ENCODE measurements around the gene TLCD4.
"Not testable (repeated sequence)": the region's sequence is repeated elsewhere in the genome, so short reads cannot be mapped to it uniquely, and the experiment has no call there.

The TLCD4 gene, protein sequence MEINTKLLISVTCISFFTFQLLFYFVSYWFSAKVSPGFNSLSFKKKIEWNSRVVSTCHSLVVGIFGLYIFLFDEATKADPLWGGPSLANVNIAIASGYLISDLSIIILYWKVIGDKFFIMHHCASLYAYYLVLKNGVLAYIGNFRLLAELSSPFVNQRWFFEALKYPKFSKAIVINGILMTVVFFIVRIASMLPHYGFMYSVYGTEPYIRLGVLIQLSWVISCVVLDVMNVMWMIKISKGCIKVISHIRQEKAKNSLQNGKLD
- total RNA-seq = 0.26 to 1.5 reads per million in 2 experiments

DNA sequence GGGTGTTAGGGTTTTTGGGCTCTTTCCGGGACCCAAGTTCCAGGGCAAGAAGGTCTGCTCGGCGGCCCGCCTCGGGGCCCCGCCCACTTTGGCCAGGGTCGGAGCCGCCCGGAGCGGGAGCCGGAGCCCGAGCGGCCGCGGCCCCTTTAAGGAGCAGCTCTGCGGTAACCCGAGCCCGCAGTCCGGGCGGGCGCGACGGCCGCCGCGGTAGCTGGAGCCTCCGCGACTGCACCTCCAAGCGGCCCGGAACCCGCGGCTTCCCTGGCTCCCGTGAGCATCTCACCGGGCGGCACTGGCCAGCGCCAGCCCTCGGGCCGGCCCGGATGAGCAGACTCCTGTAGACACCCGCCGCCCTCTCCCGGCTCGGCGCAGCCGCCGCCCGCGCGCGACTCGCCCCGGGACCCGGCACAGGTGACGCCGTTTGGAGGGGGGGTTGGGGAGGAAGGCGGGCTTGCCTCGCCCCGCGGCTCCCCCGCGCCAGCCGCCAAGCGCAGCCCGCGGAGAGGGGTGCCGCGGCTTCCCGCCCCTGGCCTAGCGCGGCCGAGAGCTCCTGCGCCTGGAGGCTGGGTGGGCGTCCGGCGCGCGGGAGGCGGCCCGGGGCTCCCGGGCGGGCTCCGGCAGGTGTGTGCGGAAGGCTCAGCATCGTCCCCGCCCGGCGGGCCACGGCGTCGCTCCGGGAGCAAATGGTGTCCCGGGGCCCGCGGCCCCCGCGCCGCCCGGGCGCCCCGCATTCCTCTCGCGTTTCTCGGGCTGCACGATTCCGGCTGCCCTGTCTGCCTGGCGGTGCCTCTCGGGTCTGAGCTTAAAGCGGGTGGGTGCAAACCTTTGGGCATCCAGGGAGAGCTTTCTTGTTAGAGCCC is at the start of gene TLCD4:
Gene TLCD4, plus strand, starts transcription at position 149 of the 860 bp plus-strand sequence. CDS start 26,547 bp downstream, outside the sequence.
- peak; percentile 13 for DNase-seq (ENCODE audit: low read depth)

DNA sequence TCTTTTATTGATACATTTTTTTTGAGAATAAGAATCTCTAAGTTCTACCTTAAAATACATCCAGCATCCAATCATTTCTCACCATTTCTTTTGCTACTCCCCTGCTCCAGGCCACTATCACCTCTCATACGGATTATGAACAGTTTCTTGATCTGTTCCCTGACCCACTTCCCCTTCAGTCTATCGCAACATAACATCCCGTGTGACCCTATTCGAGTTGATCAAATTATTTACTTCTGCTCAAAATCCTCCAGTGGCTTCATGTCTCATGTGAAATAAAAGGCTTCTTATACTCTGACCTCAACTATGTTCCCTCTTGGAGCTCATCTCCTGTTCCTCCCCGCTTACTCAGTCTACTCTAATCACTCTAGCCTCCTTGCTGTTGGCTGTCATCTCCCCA is 49.6 kb upstream of the TLCD4 start:
- DNase-seq (ENCODE audit: low read depth) = no peak

DNA sequence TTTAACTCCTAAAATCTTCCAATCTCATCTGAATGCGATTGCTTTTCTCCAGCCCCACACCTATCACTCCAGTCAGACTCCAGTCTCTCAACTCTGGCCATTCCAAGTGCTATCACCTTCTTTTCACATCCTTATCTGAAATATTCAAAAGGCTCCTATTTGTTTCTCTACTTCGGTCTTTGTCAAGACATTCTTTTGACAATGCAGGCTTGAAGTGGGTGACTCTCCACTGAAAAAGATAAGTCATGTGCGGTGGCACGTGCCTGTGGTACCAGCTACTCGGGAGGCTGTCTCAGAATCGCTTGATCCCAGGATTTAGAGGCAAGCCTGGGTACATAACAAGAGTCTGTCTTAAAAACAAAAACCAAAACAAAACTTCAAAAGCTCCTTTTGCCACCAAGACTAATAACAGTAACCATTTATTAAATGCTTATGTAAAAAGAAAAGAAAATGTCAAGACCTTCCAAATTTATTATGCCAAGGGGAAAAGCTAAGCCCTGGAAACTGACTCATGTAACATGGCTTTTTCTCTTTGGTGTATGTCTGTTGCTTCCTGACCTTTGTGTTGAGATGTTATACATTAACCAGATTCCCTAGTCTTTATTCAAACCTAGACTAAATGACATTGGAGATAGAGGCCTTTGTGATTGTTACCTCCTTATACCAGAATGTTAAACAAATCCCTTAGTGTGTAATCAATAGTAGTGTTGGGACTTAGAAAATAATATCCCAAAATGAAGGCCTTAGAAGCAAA is 48.0 kb upstream of the TLCD4 start:
- no peak for DNase-seq (ENCODE audit: low read depth)

DNA sequence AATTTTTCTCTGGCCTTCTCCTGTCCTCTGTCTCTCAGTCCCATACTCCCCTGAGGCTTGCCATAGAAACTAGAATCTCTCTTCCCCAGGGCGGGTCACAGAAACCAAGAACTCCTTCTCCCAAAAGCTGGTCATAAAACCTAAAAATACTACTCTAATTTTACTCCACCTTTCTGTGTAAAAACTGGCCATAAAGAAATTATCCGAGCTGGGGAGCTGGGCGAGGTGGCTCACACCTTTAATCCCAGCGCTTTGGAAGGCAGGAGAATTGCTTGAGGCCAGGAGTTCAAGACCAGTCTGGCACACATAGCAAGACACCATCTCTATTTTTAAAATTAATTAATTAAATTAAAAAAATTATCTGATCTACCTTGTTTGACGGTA is 47.5 kb upstream of the TLCD4 start:
- DNase-seq (ENCODE audit: low read depth) = no peak

DNA sequence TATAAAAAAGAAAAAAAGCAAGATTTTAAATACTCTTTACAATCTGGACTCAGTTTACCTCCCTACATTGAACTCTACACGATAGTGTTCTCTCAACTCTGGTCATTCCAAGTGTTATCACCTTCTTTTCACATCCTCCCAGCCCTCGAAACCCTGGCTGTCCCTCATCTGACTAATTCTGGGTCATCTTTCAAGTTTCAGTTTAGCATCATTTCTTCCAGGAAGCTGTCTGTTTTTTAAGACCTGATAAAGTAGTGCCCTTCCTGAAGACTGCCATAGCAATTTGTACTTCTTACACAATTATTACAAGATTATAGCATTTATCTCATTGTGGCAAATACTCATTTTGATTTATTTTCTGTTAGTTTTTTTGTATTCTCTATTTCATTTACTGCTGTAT is 45.6 kb upstream of the TLCD4 start:
- DNase-seq (ENCODE audit: low read depth) = no peak

DNA sequence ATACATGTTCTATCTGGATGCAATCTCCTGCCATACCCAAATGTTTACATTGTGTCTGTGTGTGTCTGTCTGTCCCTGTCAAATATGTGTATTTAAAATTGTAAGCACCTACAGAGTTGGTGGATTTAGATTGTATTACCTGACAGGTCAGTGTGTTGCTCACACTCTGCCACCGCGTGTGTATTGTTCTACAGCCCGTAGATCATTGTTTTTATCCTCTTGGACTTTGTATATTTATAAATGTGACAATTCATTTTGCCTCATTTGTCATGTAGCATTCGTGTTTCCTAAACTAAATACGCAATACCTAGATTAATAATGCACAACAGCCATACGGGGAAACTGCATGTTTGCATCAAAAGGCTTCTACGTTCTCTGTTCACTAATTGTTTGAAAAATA is 45.0 kb upstream of the TLCD4 start:
- no peak for DNase-seq (ENCODE audit: low read depth)

DNA sequence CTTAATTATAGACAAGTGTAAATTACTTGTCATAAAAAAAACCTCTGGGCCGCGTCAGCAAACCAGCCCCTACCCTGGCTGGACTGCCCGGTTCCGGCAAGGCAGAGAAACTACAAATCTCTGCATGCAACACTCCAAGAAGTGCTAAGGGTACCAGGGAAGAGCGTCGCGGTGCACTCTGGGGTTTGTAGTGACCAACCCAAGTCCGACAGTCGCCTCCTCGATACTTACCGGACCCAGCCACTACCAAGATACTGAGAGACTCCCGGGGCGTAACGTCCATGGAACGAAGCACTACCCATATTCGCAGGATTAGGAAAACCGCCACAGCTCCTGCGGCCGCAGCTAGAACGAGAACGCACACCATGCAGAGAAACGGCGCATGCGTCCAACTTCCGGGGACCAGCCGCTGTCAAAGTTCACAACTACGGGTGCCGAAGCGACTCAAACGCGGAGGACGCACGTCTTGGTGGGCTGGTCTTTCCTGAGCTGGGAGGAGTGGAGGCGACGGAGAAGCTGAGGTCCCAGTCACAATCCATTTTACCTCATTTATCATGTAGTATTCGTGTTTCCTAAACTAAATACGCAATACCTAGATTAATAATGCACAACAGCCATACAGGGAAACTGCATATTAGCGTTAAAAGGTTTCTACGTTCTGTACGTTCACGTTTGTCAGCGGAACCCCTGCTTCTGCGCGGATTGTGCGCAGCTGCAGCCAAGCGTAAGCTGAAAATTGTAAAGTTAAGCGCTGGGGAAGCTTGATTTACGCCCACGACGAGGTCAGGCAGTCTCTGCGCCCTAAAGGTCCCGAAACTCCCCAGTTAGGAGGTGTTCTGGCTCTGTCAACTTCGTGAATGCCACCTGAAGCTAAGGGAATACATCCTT is 44.4 kb upstream of the TLCD4 start, which contains the start of gene ALG14:
Gene ALG14, minus strand, starts transcription at position 420 of the 888 bp plus-strand sequence. Its CDS starts 53 bp downstream, at position 367.
- DNase-seq (ENCODE audit: low read depth) = peak; percentile 93

DNA sequence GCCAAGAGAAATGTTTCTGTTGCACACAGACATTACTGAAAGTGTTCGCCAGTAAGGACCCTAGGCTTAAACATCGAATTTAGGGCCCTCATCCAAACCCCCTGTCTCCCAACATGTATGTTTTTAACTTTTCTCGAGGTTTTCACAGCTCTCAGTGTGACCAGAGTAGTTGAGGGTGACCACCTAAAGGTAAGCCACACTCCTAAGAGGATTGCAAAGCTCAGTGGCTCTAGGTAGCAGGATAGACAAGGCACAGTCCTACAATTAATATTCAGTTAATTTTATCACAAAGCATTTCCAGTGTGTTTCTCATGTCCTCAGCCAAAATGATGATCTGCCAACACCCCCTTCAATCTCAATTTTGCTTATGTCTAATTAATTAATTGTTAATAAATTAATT is 43.7 kb upstream of the TLCD4 start:
- DNase-seq (ENCODE audit: low read depth) = no peak

DNA sequence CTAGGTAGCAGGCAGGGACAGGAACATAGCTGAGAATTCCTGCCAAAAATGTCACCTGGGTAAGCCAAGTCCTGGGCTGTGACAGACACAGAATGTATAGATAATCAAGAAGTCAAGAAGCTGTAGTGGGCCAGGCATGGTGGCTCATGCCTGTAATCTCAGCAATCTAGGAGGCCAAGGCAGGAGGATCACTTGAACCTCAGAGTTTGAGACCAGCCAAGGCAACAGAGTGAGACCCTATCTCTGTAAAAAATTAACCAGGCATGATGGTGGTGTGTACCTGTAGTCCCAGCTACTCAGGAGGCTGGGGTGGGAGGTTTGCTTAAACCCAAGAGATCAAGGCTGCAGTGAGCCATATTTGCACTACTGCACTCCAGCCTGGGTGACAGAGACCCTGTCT is 41.1 kb upstream of the TLCD4 start:
- DNase-seq (ENCODE audit: low read depth) = no peak

DNA sequence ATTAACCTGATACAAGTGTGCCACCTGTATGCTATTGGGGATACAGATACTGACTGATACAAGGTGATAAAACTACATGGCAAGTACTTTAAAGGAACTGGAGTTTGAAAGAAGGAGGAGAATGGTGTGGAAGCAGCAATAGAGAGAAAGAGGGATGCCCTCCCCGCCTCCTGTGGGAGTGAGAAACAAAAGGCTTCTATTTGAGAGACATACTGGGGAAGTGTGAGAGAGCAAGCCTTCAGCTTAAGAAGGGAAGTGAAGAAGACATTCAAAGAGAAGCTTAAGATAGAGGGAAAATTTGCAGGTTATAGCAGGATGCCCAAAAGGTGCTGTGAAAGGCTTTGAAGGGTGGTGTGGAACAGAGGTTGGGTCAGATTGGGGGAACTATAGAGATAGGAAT is 36.7 kb upstream of the TLCD4 start:
- no peak for DNase-seq (ENCODE audit: low read depth)

DNA sequence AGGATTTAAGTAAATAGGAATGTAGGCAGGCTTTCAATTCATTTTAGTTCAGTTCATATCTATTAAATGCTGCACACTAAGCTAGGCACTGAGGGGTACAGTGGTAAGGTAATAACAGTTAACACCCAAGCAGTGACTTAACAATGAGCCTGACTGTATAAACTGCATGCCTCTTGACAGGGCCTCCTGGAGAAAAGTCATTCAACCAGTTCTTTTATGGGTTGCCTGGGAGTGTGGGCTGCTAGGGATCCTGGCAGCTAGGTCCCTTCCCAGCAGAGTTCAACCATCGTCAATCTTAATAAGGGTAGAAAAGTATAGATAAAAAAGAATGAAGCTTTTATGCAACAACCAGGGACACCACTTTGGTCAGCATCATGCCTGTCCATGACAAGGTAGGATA is 36.3 kb upstream of the TLCD4 start:
- DNase-seq (ENCODE audit: low read depth) = no peak

DNA sequence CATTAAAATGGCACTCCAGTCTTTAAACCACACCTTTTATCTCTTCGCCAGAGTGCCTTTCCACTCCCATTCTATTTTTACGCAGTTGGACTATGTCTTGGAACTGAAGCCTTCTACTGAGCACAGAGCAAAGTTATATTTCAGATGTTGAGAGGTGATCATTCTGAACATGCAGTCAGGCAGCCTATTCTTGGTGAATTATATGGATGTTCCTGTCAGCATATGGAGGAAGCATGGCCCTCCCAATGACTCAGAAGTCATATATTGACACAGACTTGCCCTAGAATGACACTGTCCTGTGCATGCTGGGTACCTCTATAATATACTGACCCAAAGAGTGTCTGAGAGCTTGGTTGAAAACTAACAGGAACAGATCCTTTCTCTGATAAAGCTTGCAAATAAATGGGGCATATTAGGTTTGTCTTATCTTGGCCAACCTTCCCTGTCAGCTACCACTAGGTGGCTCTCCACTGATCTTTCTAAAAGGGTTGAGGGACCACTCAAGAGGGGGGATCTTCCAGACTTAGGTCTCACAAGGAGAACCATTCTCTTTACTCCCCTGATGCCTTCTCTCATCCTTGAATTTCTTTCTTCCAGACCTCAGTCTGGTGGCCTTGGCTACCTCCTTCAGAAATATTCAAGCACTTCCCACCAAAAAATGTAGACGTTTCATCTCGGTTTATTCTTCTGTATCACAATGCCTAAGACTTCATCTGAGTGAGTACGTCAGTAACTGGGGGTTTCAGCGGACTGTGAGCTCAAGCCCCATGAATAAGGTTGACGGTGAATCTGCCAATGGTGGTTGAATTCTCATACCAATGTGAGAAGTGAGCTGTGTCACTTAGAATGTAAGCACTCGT is 32.6 kb upstream of the TLCD4 start:
- no peak for DNase-seq (ENCODE audit: low read depth)

DNA sequence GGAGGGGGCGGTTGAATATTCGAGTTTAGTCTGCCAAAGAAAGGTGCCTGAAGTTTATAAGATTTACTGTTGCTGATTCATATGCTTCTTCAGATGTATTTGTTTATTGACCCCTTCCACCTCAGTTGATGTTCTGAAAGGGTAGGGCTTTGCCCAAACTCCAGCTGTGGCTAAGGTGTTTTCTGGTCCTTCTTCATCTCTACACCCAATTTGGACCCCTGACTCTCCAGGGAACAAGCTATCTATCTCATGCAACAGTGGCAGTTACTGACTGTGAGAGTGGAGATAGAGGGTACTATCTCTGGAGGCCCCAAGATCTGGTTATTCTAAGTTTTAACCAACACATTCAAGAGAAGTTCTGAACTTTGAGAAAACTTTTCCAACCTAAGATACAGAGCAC is 31.8 kb upstream of the TLCD4 start:
- DNase-seq (ENCODE audit: low read depth) = no peak

DNA sequence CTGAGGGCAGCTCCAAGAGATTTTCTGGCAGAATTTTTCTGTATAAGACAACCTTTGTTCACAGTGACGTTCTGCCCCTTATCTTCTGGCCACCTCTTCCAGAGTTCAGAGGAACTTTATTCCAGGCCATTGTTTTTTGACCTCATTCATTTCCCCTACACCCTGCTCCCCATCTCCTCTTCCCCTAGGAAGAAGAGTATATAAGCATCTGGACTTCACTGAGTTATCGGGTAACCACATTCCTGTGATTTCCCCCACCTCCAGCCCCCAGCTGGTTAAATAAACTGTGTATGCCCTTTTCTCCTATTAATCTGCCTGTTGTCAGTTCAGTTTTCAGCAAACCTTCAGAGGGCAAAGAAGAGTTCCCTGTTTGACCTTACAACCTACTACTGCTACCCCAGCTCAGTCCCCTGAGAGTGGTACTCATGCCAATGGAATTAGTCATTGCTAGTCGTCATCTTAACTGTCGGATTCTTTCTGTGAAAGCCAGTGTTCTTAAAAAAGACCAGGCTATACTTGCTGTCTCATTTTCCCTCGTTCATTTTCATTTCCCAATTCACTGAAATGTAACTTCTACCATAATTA is 30.1 kb upstream of the TLCD4 start:
- no peak for DNase-seq (ENCODE audit: low read depth)

DNA sequence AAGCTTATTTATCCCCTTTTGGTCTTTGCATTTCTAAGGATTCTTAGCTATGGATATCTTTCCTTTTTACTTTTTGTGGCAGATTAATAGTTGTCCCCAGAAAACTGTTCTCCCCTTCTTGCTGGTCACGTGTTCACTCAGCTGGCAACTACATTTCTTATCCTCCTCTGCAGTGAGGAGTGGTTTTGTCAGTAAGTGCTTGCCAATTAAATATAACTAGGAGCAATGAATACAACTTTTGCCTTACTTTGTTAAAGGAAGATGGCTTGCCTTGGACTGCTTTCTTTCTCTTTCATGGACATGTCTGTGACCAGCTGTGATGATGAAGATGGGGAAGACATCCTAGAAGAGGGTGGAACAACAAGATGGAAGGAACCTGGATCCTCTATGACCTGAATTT is 28.9 kb upstream of the TLCD4 start:
- no peak for DNase-seq (ENCODE audit: low read depth)

DNA sequence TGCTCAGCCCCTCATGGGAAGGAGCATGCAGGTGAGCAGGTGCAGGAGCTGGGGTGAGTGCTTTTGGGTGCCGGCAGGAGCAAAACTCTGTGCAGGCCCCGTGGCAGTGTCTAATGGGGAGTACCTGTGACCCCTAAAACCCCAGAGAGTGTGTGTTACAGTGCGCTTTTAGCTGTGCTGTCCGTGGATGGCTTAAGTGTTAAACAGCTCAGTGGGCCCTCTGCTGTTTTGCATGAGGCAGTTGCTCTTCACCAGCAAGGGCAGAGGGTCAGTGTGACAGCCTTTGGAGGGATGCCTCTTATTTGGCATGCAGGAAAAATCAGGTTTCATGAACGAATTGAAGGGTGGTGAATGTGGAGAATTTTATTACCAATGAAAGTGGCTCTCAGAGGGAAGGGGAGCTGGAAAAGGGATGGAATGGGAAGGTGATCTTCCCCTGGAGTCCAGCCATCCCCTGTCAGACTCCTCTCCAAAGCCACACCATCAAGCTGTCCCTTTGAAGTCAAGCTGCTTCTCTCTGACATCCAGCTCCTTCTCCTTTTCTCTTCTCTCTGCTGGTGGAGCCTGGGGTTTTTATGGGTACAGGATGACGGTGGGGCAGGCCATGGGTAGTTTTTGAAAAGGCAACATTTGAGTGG is 27.4 kb upstream of the TLCD4 start:
- no peak for DNase-seq (ENCODE audit: low read depth)

DNA sequence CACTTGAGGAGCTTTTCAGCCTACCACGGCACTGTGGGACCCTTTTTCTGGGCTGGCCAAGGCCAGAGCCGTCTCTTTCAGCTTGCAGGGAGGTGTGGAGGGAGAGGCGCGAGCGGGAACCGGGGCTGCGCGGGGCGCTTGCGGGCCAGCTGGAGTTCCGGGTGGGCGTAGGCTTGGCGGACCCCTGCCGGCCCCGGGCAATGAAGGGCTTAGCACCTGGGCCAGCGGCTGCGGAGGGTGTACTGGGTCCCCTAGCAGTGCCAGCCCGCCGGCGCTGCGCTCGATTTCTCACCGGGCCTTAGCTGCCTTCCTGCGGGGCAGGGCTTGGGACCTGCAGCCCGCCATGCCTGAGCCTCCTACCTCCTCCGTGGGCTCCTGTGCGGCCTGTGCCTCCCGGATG is 25.9 kb upstream of the TLCD4 start:
- not testable (repeated sequence) for DNase-seq (ENCODE audit: low read depth)

DNA sequence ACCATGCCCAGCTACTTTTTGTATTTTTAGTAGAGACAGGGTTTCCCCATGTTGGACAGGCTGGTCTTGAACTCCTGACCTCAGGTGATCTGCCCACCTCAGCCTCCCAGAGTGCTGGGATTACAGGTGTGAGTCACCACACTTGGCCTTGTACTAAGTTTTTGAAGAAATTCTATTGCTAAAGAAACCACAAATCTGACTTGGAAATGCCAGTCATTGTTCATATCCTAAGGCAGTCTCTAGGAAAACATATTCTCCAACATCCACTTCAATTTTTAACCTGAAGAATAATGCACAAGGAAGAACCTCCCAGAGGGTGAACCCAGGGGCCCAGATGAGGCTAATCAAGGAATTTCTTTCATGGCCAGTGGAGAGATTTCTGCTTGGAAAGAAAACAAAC is 24.3 kb upstream of the TLCD4 start:
- DNase-seq (ENCODE audit: low read depth) = not testable (repeated sequence)

DNA sequence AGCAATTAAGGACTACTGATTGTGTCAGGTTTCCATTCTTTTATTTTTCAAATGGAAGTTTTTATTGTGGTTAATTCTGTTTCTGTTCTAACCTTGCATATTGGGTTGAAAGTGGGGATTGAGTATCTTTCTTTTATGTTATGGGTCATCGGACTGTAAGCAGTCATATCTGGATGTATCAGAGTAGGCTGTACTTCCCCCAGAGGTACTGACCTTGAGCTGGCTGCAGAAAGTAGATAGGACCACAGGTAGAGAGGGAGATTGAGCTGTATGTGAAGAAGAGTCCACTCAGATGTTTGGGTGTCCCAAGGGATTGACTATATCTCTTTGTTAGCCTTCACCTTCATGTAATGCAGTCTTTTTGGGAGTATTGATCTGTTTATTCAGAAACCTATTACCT is 23.9 kb upstream of the TLCD4 start:
- no peak for DNase-seq (ENCODE audit: low read depth)

DNA sequence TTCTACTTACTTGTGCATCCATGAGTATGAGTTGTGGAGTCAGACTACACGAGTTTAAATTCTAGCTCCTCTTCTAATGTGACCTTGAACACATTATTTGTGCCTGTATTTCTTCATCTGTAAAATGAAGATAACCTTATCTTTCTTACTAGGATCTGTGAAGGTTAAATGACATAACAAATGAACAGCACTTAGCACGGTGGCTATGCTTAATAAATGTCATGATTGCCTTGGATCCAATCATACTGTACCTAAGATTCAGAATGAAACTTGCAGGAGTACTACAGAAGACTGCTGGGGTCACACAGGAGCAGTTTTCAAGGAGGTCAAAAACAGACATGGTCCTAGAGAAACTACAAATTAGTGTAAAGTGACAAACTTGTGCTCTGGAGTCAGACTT is 22.2 kb upstream of the TLCD4 start:
- DNase-seq (ENCODE audit: low read depth) = no peak
